GM18499 (cell line): ENCODE data around the gene KLK14.

Experiments
- ATAC-seq: cut with Tn5 transposase; IDR thresholded peaks from one replicate; pipeline ENCODE4 v1.9.1; 2021; ENCODE audit warnings: moderate number of reproducible peaks; ENCODE audit not compliant: insufficient read depth, unreplicated experiment

Gene KLK14

DNA sequence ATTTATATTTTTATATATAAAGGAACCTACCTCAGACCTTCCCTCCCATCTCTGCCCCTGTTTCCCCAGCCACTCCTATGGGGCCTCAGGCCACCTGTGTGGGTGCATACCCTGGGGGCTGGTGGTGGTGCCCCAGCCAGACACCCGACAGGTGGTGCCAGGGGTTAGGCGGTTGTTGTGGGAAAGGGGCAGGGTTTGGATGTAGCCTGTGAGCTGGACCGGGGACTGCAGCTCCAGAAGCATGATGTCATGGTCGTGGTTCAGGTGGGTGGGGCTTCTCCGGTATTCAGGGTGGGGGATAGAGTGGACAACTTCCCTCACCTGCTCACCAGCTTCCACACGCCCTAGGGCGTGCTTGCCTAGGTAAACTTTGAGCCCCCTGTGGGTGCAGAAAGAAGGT, 23.0 kb downstream of the KLK14 start:
- no peak for ATAC-seq

- no peak for ATAC-seq
Observed at GRCh38 chr19:51055866-51056265, 26.8 kb downstream of the KLK14 start.

- no peak for ATAC-seq
Observed at GRCh38 chr19:51047031-51047335, 35.7 kb downstream of the KLK14 start.

DNA sequence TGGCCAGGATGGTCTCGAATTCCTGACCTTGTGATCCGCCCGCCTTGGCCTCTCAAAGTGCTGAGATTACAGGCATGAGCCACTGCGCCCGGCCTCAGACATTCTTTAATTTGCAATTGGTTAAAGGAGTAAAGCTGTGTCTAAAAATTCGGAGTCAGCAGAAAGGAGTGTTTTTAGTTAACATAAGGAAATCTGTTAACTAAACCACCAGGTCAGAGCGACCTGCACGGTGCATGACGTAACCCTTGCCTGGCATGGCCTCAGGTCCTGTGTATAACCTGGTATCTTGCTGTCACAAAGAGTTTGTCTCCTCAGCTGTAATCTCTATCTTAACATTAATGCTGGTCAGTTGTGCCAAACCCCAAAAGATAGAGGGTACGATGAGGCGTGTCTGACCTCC, 38.4 kb downstream of the KLK14 start:
- ATAC-seq, result no peak

DNA sequence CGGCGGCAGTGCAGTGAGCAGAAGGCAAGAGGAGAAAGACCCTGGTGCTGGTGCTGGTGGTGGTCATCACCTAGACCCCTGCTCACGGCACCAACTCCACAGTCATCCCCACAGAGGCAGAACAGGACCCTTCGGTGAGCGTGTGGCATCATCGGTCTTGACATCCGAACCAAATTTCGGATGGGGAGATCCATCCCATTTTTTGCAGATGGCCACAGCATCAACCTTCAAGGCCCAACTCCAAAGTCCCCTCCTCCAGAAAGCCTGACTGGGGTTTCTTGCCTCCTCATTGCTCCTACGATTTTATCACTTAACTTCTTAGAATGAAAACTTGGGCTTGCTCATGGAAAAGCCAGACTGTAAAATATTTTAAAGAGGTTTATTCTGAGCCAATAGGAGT, 39.2 kb downstream of the KLK14 start:
- no peak for ATAC-seq

DNA sequence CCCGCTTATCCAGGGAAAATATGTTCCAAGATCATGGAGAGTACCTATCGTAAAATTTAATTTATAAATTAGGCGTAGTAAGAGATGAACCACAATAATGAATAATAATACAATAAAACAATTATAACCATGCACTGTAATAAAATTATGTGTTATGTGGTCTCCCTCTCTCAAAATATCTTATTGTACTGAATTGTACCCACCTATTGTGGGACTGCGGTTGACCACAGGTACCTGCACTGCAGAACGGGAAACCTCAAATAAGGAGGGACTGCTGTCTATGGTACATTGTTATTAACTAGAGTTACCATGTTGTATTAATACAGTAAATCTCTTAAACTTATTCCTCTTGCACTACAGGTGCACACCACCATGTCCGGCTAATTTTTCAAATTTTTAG, 42.5 kb downstream of the KLK14 start:
- ATAC-seq, result no peak

DNA sequence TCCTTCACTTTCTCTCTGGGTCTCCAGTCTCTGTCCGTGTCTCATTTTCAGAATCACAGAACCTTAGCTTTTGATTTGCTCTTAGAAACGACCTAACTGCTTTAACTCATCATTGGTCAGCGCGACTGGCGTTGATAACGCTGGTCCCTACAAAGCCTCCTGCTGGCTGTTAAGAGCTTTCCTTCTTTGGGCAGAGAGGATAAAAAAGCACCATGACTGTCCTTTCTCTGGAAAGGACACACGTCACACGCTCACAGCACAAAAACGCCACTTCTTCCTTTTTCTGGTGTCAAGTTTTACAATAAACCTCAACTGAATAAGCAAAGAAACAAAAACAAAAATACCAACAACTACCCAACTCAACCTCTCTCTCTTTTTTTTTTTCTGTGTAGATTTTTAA, 46.2 kb downstream of the KLK14 start:
- no peak for ATAC-seq

GRCh38 chr19:51034704-51035103, 48.0 kb downstream of the KLK14 start, which contains the start of gene KLK12:
Gene KLK12, minus strand, starts transcription at chr19:51035002. Its CDS starts 381 bp downstream, at chr19:51034621.
- no peak for ATAC-seq

- no peak for ATAC-seq
Observed at GRCh38 chr19:51031880-51032225, 50.8 kb downstream of the KLK14 start.

DNA sequence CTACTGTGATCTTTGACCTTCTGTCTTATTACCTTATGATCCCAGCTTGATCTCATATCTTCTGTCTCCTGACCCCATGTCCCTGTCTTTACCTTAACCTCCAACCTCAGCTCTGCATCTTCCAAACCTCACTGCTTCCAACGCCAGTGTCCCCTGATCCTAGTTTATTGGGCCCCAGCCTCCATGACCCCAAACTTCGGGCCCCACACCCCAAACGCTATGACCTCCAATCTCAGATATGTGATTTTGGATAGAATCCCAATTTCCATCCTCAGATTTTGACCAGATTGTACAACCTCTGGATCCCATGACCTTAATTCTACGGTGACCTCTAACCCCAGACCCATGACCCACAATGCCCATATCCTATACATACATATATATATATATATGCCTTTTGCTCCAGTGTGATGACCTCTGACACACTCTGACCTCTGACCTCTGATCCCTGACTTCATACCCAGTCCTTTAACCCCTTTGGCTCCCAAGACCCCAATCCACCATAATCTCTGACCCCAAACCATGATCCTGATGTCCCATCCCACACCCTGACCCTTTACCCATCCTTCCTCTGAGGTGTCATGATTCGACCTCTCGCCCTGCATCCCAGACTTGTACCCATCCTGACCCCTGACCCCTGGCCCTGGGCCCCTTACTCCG, 51.3 kb downstream of the KLK14 start:
- ATAC-seq, result no peak

DNA sequence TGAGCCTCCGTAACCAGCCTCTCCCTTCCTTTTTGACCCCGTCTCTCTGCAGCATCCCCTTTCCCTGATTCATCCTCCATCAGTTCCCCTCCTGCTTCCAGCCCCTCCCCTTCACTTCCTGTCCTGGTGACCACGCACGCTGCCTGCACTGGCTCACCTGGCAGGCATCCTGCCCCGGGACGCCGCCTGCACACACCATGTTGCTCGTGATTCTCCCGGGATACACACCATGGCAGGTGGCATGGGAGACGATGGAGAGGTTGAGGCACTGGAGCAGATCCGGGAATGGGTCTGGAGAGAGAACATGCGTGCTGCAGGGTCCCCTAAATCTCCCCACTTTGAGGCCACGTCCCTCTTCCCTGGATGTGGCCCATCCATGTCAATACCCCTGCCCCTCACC, 52.1 kb downstream of the KLK14 start:
- no peak for ATAC-seq

- ATAC-seq, result no peak
Observed at GRCh38 chr19:51029718-51030117, 53.0 kb downstream of the KLK14 start.
